GM12892 (cell line): Measurements from ENCODE around the gene ZBTB2.

Experiments
- POLR2A ChIP-seq: IDR thresholded peaks from 2 replicates; pipeline ENCODE4 v1.6.1; 2011; ENCODE audit warnings: low read depth, low read length, control low read depth
- POLR2AphosphoS5 ChIP-seq: IDR thresholded peaks from 2 replicates; pipeline ENCODE4 v1.6.1; 2011; ENCODE audit warnings: low read depth, low read length, control low read depth

DNA sequence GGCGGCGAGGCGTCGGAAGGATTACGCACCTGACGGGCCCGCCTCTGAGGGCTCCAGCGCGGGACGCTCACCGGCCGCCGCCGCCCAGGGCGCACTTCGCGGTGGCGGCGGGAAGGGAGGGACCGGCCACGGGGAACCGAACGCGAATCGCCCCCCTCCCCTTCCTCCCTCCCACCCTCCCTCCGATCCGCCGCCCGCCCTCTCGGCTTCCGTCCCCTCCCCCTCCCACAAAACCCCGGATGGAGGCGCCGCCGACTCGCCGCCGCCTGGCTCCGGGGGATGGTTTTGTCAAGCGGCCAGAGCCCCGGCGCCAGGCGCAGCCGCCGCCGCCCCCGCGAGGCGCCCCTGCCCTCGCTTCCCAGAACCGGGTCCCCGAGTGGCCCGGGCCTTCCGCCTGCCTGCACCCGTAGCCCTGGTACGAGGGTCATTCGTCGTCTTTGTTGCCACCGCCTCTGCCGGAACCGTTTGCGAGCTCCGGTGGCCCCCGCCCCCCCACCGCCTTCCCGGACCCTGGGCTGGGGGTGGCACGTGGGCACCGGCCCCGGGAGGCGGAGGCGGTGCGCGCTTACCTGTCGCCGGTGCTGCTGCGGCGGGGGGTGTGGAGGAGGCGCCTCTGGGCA lies 398 bp downstream of the ZBTB2 start:
- peak; percentile 74; the same call in 1 of the 2 replicates for TF ChIP-seq POLR2A
- TF ChIP-seq POLR2AphosphoS5, result peak; percentile 68
